Muscle layer of duodenum (tissue), 2 donors: Measurements from ENCODE around the gene GRAP2.
"Not testable (repeated sequence)": the region's sequence is repeated elsewhere in the genome, so short reads cannot be mapped to it uniquely, and the experiment has no call there.

Experiments used
- H3K27ac ChIP-seq: one replicate; pipeline ENCODE4 v1.7.0; 2013; ENCODE audit warnings: mild to moderate bottlenecking, low read length
- H3K27me3 ChIP-seq: one replicate; pipeline ENCODE4 v1.7.0; 2013; ENCODE audit warnings: low read depth, mild to moderate bottlenecking, control low read depth, low read length
- H3K36me3 ChIP-seq, 2 donors: one replicate each; pipeline ENCODE4 v1.7.0; 2013; ENCODE audit warnings: low read length in 2 of 2, control low read depth in 1 of 2, mild to moderate bottlenecking in 1 of 2; ENCODE audit not compliant: insufficient read depth in 2 of 2, control insufficient read depth in 1 of 2
- H3K4me1 ChIP-seq, 2 donors: one replicate each; pipeline ENCODE4 v1.7.0; 2013; ENCODE audit warnings: low read length in 2 of 2, mild to moderate bottlenecking in 2 of 2, control low read depth in 1 of 2, moderate library complexity in 1 of 2; ENCODE audit not compliant: insufficient read depth in 2 of 2, control insufficient read depth in 1 of 2
- H3K4me3 ChIP-seq, 2 donors: one replicate each; pipeline ENCODE4 v1.7.0; 2013; ENCODE audit warnings: low read length in 2 of 2, low read depth in 1 of 2, mild to moderate bottlenecking in 1 of 2
- H3K9me3 ChIP-seq, 2 donors: one replicate each; pipeline ENCODE4 v1.7.0; 2013; ENCODE audit warnings: low read length in 2 of 2, control low read depth in 1 of 2, mild to moderate bottlenecking in 1 of 2; ENCODE audit not compliant: control insufficient read depth in 1 of 2
- donor health status: healthy.

GRAP2 gene

DNA sequence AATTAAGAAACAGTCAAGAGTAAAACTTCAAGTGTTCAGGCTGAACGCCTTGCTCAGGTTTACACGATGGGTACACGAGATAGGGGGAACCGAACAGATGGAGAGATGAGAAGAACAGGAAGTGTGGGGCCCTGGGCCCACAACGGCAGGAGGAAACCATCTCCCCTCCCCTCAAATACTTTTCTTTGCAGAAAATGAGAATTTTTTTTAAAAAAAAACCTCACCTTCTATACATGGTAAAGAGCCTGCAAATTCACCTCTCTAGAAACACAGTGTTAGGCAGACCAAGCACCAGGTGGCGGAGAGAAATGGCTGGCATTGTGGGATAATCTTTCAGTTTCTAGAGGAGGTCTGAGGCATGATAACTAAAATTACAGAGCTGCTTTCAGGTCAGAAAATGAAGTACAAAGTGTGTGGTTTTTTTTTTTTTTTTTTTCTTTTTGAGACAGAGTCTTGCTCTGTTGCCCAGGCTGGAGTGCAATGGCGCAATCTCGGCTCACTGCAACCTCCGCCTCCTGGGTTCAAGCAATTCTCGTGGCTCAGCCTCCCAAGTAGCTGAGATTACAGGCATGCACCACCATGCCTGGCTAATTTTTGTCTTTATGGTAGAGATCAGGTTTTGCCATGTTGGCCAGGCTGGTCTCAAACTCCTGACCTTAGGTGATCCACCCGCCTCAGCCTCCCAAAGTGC is 50.9 kb downstream of the GRAP2 start:
- not testable (repeated sequence) for H3K4me1 ChIP-seq, H3K9me3 ChIP-seq, H3K36me3 ChIP-seq, H3K27ac ChIP-seq, H3K4me3 ChIP-seq, H3K27me3 ChIP-seq

DNA sequence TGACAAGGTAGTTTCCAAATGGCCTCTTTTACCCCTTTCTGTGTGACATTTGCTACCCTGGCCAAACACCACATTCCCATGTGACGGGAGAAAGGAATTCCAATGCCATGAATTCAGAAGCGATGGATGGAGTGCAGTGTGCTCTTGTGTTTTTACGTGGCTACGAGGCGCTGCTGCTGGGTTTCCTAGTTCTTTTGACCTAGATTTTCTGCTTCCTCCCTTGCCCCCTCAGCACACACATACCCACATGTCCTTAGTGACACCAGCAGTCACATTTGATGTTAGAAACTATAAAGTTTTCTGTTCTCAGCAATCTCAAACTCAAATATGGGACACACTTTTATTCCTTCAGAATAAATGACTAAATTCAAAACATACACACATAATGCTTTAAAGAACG is 51.5 kb downstream of the GRAP2 start:
- Histone ChIP-seq H3K36me3 (no peaks in the 10 kb centered on the region), H3K27ac (no peak overlapping the region), H3K4me3 (no peak overlapping the region), H3K27me3 (no peaks in the 10 kb centered on the region), H3K9me3 (no peaks in the 10 kb centered on the region), H3K4me1 (no peaks in the 10 kb centered on the region)

DNA sequence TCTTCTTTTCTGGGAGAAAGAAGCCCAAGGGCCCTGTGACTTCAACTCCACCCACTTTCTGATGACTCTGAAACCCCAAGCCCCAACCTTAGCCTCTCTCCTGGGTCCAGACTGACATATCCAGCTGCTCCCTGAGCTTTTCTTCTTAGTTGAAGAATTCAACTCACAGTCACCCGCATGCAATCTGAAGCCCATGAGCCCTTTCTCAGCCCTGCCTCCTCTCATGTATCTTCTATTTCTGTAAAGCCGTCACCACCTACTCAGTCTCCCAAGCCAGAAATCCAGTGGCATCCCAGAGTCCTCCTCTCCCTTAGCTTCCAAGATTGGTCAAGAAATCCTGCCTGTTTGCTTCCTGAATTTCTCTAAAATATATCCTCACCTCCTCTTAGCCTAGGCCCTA is 52.2 kb downstream of the GRAP2 start:
- no peaks in the 10 kb centered on the region for H3K9me3 ChIP-seq
- H3K27me3 ChIP-seq: no peaks in the 10 kb centered on the region
- H3K27ac ChIP-seq: no peak overlapping the region
- H3K4me1 ChIP-seq: no peaks in the 10 kb centered on the region
- no peaks in the 10 kb centered on the region for H3K36me3 ChIP-seq
- no peak overlapping the region for H3K4me3 ChIP-seq

- no peaks in the 10 kb centered on the region for H3K9me3 ChIP-seq
- no peaks in the 10 kb centered on the region for H3K36me3 ChIP-seq
- H3K4me3 ChIP-seq: no peak overlapping the region
- H3K4me1 ChIP-seq: no peaks in the 10 kb centered on the region
- no peak overlapping the region for H3K27ac ChIP-seq
- peaks cover 5% of the 10 kb centered on the region for H3K27me3 ChIP-seq
These were observed 53.7 kb downstream of the GRAP2 start for GRCh38 chr22:39954584-39955055.

- Histone ChIP-seq H3K36me3 (no peaks in the 10 kb centered on the region), H3K4me3 (no peak overlapping the region), H3K27ac (no peak overlapping the region), H3K4me1 (no peaks in the 10 kb centered on the region), H3K9me3 (no peaks in the 10 kb centered on the region), H3K27me3 (peaks cover 5% of the 10 kb centered on the region)
These were observed 54.8 kb downstream of the GRAP2 start for GRCh38 chr22:39955675-39956074.

- Histone ChIP-seq H3K27me3 (peaks cover 5% of the 10 kb centered on the region), H3K4me3 (no peak overlapping the region), H3K36me3 (no peaks in the 10 kb centered on the region), H3K9me3 (no peaks in the 10 kb centered on the region), H3K27ac (no peak overlapping the region), H3K4me1 (no peaks in the 10 kb centered on the region)
These were observed 56.2 kb downstream of the GRAP2 start for GRCh38 chr22:39956932-39957664.

- H3K9me3 ChIP-seq: no peaks in the 10 kb centered on the region
- H3K4me1 ChIP-seq: no peaks in the 10 kb centered on the region
- H3K4me3 ChIP-seq: no peak overlapping the region
- H3K27ac ChIP-seq: no peak overlapping the region
- H3K27me3 ChIP-seq: peaks cover 5% of the 10 kb centered on the region
- H3K36me3 ChIP-seq: no peaks in the 10 kb centered on the region
These were observed 57.3 kb downstream of the GRAP2 start for GRCh38 chr22:39958009-39958711.

DNA sequence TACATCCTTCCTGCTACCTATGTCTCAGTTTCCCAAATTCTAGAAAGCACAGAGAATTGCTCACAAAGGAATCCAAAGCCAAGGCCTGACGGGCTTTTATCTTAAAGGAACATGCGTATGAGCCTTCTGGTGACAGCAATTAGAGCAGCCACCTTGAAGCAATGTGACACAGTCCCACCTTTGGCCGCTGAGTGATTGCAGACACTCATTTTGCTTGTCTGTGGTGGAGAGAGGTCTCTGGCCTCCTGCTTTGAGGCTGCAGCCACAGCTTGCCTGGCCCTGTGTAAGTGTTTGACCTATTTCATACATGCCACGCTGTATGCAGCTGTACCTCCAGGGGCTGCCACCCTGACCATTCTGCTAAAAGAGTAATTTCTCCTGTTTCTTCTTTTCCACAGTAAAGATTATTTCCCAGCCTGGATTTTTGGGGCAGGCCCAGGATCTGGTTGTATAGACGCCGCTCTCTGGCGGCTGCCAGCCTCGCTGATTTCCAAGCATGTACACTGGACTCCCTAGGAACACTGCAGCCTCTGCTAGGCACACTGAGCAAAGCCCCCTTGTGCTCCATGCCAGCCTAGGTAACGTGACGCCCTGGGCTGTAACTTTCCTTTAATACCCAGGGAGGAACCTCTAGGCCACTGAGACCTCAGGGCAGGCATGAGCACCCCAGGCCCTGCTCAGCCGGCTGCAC is 58.2 kb downstream of the GRAP2 start:
- no peak overlapping the region for H3K27ac ChIP-seq
- no peak overlapping the region for H3K4me3 ChIP-seq
- H3K27me3 ChIP-seq: peaks cover 5% of the 10 kb centered on the region
- H3K4me1 ChIP-seq: no peaks in the 10 kb centered on the region
- H3K36me3 ChIP-seq: no peaks in the 10 kb centered on the region
- no peaks in the 10 kb centered on the region for H3K9me3 ChIP-seq

DNA sequence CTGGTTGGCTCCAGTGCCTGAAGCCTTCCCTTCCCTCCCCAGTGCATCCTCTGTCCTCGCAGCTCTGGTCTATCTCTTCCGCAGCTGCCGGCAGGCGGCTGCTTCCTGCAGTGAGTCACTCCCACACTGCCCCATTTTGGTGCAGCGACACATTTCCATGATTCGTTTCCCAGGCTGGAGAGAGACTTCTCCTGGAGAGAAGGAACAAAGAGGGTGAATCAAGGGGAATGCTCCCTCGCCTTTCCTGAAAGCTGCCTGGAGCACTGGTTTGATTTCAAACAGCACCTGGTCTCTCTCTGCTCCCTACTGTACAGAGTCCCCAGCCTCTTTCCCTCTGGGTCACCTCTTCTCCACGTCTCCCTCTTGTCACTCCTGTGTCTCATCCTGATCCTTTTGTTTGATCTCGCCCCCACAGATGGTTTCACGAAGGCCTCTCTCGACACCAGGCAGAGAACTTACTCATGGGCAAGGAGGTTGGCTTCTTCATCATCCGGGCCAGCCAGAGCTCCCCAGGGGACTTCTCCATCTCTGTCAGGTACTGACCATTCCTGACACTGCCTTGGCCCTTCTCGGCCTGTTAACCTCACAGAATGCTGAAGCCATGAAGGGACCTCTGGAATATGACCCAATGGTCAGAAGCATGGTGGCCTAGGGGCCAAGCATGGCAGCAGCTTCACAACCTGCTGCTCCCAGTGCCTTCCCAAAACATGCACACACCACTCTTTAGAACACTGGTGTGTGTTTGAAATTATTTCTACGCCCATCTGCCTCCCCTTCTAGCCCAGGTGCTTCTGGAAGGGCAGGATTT is 59.0 kb downstream of the GRAP2 start, which contains the start of gene TMA7B:
TSS of gene TMA7B (plus strand) at position 758 of the 808 bp plus-strand sequence. CDS start 3,978 bp downstream, outside the sequence.
- no peaks in the 10 kb centered on the region for H3K4me1 ChIP-seq
- H3K27me3 ChIP-seq: peaks cover 5% of the 10 kb centered on the region
- H3K4me3 ChIP-seq: no peak within 1 kb of the TSS
- no peaks in the 10 kb centered on the region for H3K36me3 ChIP-seq
- H3K27ac ChIP-seq: no peak within 1 kb of the TSS
- H3K9me3 ChIP-seq: no peaks in the 10 kb centered on the region

- Histone ChIP-seq H3K27me3 (peaks cover 5% of the 10 kb centered on the region), H3K4me3 (no peak overlapping the region), H3K36me3 (no peaks in the 10 kb centered on the region), H3K4me1 (no peaks in the 10 kb centered on the region), H3K27ac (no peak overlapping the region), H3K9me3 (no peaks in the 10 kb centered on the region)
These were observed 60.2 kb downstream of the GRAP2 start for GRCh38 chr22:39960791-39961746.
